ENCODE measurements around the gene KAT8.

DNA sequence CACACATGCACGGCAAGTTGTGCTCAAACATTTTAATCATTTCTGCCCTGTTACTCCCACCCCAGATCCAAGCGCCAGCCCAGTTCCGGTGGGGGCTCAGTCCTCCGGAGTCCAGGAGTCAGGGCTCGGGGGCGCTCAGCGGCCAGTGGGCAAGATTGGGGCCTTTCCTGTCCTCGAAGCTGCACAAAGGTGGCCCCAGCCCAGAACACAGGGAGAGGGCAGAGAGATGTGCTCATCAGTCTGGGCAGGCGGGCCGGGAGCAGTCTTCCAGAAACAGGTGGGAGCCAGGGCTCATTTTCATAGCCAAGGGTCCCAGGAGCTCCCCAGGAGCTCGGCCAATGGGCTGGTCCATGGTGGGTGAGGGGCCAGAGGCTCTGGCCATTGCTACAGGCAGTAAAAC lies 14.0 kb downstream of the KAT8 start:
- TF ChIP-seq, protein P1, sequence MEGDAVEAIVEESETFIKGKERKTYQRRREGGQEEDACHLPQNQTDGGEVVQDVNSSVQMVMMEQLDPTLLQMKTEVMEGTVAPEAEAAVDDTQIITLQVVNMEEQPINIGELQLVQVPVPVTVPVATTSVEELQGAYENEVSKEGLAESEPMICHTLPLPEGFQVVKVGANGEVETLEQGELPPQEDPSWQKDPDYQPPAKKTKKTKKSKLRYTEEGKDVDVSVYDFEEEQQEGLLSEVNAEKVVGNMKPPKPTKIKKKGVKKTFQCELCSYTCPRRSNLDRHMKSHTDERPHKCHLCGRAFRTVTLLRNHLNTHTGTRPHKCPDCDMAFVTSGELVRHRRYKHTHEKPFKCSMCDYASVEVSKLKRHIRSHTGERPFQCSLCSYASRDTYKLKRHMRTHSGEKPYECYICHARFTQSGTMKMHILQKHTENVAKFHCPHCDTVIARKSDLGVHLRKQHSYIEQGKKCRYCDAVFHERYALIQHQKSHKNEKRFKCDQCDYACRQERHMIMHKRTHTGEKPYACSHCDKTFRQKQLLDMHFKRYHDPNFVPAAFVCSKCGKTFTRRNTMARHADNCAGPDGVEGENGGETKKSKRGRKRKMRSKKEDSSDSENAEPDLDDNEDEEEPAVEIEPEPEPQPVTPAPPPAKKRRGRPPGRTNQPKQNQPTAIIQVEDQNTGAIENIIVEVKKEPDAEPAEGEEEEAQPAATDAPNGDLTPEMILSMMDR (IDR thresholded peaks at IDR 0.05; ENCODE audit: insufficient read depth, low read depth, low read length): no peak
- no peak for TF ChIP-seq EZH2 (IDR thresholded peaks at IDR 0.05; ENCODE audit: insufficient read depth, low read length)
